GM13976 (cell line): ENCODE data around the gene PGC.
"Not testable (repeated sequence)": the region's sequence is repeated elsewhere in the genome, so short reads cannot be mapped to it uniquely, and the experiment has no call there.

Experiments used
- DNase-seq: peaks from one replicate; pipeline ENCODE4 v3.0.0; 2012; ENCODE audit warnings: low spot score
- CTCF ChIP-seq: IDR thresholded peaks from 2 replicates; pipeline ENCODE4 v1.5.1; 2012; ENCODE audit warnings: borderline replicate concordance, mild to moderate bottlenecking; ENCODE audit not compliant: insufficient read depth; ENCODE audit errors: extremely low read depth, missing control alignments, control extremely low read depth
- in situ Hi-C: fragments of 300-500 bp; cut with MboI; formaldehyde crosslinking; loops from one replicate; pipeline ENCODE4 v1.12.0; 2022; ENCODE audit warnings: low sequenced_read_pairs, mixed read lengths, inconsistent platforms; ENCODE audit not compliant: unreplicated experiment

Gene PGC

GRCh38 chr6:41768545-41769308 is 21.5 kb upstream of the PGC start:
- in situ Hi-C loops: no loop called here
- DNase-seq: no peak
- no peak for TF ChIP-seq CTCF

- DNase-seq: no peak
- in situ Hi-C loops: no loop called here
- TF ChIP-seq CTCF: no peak
Observed at GRCh38 chr6:41767112-41767833, 20.1 kb upstream of the PGC start.

- DNase-seq, in situ Hi-C loops: not testable (repeated sequence)
Observed at GRCh38 chr6:41766043-41766664, 19.0 kb upstream of the PGC start.

GRCh38 chr6:41763470-41763869 is 16.3 kb upstream of the PGC start:
- in situ Hi-C loops: no loop called here
- TF ChIP-seq CTCF: no peak
- no peak for DNase-seq

GRCh38 chr6:41759905-41760579 is 12.8 kb upstream of the PGC start:
- in situ Hi-C loops: loop anchor here (10.0 kb wide), 1 partner anchor 155 kb away; no protein-coding TSS in a partner anchor
- no peak for TF ChIP-seq CTCF
- DNase-seq: no peak

- no peak for TF ChIP-seq CTCF
- no peak for DNase-seq
- in situ Hi-C loops: loop anchor here (10.0 kb wide), 1 partner anchor 155 kb away; no protein-coding TSS in a partner anchor
Observed at GRCh38 chr6:41759106-41759904, 12.1 kb upstream of the PGC start.
